Body of pancreas (tissue), 4 donors: Measurements from ENCODE around the gene EPOP.

ENCODE experiments used
- POLR2A ChIP-seq, 3 donors: fragments of 450-650 bp; IDR thresholded peaks; one replicate each; pipeline ENCODE4 v1.6.1; 2016; ENCODE audit warnings: antibody characterized with exemption in 3 of 3, mild to moderate bottlenecking in 2 of 3
- TF ChIP-seq, protein P1 (sequence below), 7 experiments: fragments of 450-650 bp in 4 of 7; fragments of 200-600 bp in 3 of 7; sonication (generic) in 3 of 7; IDR thresholded peaks; one replicate each; pipeline ENCODE4 v1.5.1; 2016 to 2019; ENCODE audit warnings: antibody characterized with exemption in 7 of 7

DNA sequence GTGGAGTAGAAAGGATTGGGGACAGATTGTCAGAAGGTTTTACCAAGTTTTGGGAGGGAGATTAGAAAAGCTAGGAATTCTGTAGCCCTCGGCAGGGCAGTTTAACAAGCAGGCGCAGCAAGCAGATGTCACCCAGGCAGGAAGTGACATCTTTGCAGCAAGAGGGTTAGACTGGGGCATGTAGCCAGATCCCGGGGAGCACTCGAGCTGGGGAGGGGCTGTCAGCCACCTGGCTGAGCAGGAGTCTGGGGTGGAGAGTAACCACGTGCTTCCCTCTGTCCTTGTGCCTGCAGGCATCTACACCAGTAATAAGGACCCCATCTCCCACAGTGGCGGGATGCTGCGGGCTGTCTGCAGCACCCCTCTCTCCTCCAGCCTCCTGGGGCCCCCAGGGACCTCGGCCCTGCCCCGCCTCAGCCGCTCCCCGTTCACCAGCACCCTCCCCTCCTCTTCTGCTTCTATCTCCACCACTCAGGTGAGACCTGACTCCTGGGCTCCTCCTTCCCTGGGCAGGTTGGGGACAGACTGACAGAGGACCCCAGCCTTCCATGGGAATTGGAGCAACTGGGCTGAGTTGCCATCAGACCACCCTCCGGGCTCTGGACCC is 42.5 kb upstream of the EPOP start:
- TF ChIP-seq, protein P1, sequence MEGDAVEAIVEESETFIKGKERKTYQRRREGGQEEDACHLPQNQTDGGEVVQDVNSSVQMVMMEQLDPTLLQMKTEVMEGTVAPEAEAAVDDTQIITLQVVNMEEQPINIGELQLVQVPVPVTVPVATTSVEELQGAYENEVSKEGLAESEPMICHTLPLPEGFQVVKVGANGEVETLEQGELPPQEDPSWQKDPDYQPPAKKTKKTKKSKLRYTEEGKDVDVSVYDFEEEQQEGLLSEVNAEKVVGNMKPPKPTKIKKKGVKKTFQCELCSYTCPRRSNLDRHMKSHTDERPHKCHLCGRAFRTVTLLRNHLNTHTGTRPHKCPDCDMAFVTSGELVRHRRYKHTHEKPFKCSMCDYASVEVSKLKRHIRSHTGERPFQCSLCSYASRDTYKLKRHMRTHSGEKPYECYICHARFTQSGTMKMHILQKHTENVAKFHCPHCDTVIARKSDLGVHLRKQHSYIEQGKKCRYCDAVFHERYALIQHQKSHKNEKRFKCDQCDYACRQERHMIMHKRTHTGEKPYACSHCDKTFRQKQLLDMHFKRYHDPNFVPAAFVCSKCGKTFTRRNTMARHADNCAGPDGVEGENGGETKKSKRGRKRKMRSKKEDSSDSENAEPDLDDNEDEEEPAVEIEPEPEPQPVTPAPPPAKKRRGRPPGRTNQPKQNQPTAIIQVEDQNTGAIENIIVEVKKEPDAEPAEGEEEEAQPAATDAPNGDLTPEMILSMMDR (IDR thresholded peaks at IDR 0.05), result no peak
- no peak for TF ChIP-seq POLR2A (IDR thresholded peaks at IDR 0.05)
